GF-D8 (cell line): ENCODE measurements around the gene GNB5.
"Not testable (repeated sequence)": the region's sequence is repeated elsewhere in the genome, so short reads cannot be mapped to it uniquely, and the experiment has no call there.

ENCODE experiments used
- DNase-seq: peaks from one replicate; lab custom pipeline; 2025; lab: John Stamatoyannopoulos, UW

Gene GNB5

GRCh38 chr15:52206446-52206845, 15.3 kb upstream of the GNB5 start:
- DNase-seq, result no peak

DNA sequence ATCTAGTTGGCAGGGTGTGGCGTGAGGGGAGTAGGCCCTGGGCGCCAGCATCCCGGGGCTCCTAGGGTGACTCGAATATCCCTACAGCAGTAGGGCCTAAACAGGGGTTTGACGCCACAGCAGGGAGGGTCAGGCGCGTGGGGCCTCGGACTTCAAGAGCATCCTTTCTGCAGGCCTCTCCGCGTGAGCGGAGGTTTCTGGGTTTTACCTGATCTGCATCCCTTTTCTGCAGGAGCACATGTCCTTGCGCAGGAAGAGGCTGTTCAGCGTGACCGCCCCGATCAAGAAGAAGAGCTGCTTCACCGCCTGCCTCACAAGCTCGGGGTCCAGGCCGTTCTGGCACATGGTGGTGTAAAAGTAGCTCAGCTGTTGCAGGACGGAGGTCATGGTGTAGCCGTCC, 13.5 kb upstream of the GNB5 start:
- no peak for DNase-seq

- no peak for DNase-seq
These were observed 9.7 kb upstream of the GNB5 start for GRCh38 chr15:52200831-52201365.

- DNase-seq, result no peak
These were observed 8.1 kb upstream of the GNB5 start for GRCh38 chr15:52199271-52199670.

DNA sequence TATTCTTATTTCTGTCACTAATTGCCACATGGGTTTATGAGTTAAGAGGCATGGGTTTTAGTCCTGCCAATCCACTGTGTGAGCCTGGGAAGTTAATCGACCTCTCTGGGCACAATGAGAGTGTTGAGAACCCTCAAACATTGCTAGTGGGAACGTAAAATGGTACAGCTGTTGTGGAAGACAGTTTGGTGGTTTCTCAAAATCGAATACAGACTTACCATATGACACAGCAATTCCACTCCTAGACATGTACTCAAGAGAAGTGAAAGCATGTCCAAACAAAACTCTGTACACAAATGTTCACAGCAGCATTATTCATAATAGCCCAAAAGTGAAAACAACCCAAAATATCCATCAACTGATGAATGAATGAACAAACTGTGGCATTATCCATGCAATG, 5.7 kb upstream of the GNB5 start:
- no peak for DNase-seq

GRCh38 chr15:52193791-52194190, 2.6 kb upstream of the GNB5 start:
- DNase-seq, result no peak

DNA sequence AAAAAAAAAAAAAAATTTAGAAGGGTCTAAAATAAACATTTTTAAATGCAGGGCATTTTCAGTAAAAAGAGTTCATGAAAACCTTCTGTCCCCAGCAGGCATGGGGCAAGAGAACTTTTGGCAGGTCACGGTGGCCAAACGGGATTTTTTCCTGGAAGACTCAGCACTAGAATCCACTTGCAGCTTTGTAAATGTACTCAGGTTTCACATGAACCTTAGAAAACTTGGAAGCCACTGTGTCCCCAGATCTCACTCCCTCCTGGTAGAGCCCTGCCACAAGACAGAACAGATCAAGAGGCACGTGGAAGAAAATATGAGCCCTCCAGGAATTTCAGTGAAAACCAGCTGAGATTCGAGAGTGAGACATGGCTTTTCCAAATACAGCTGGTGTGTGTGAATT, 2.1 kb upstream of the GNB5 start:
- no peak for DNase-seq

DNA sequence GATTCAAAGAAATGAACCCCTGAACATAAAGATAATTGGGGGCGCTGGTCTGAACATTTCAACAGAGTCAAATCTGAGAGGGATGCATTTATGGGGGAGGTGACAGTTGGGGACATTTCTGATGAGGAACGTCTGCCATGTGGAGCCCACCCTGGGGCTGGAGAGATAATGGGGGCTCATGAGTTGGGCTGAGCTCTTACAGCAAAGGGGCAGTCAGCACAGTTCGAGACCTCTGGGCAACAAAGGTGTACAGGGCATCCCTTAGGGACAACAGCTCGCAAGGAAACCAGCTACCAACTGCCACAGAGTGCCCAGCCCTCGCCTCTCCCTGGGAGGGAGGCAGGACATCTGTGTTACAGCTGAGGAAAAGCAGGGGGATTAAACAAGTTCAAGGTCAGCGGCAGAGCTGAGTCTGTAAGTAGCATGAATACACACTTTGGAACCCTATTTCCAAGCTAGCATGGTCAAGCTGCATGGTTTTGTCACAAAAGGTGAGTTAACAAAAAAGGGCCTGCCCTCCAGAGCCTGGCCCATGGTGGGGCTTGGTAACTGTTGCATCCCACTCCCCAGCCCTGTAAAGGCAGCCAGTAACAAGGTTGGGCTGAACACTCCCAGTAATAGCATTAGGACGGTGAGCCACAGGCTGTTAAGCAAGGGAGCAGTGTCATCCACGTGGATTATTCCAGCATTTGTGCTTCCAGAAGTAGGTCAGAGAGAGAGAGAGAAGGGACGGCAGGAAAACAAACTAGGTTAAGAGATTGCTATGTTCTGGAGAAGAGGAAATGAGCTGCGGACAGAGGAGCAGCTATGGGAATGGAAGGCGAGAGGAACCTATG, 4.3 kb downstream of the GNB5 start:
- DNase-seq, result no peak

DNA sequence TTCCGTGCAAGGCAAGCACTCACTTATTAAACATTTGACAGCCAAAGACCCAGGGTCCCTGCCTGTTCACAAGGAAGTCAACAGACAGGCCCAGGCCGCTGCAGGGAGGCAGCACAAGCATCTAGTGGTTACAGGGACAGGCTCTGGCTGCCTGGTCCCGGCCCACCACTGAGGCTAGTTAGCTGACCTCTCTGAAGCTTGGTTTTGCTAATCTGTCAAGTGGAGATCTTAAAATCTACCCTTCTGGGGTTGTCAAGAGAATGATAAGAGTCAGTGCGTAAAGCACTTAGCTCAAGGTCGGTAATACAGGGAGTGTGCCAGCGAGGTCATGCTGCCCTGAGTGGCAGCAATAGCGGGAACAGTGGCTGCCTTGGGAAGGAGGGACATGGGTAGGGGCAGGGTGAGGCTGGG, 6.0 kb downstream of the GNB5 start:
- DNase-seq, result no peak

DNA sequence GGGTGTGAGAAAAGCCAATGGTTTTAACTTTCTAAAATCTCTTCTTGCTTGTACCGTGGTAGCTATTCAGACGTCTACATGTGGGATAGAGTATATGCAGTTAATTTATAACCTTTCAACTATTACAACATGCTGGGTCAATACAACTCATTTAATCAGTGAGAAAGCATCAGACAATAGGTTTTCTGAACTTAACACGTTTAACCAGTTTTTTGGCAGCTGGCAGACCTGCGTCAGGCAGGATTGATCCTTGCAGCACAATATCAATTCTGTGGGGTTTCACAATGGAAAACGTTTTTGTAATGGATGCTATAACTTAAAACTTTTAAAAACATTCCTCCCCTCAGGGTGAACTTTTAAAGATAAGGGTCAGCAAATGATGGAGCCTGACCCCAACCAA, 6.5 kb downstream of the GNB5 start:
- no peak for DNase-seq

DNA sequence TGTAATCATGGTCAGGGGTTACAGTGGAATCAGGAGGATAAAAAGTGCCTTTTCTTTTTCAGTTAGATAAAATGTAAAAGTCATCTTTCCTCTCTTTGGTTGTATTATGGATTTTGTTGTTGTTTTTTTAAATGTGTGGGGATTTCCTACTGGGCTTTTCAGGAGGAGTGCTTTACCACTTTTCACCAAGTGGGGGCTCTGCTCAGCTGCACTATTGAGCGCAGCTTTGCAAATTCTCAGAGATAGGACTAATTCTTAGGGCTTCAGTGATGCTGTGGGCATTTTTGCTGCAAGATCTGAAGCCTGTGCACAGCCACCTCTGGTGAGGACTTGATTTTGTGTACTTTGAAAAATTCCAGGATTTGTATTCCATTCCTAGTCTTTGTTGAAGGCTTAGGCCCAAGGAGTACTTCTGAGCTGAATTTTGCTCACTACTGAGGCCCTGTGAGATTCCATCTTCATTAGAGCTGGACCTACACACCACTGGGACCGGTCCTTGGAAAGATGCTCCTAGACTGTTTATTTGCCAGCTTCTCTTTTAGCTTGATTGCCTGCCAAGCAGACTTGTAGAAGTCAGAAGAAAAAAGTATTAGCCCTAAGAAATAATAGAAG, 7.5 kb downstream of the GNB5 start:
- DNase-seq, result no peak

DNA sequence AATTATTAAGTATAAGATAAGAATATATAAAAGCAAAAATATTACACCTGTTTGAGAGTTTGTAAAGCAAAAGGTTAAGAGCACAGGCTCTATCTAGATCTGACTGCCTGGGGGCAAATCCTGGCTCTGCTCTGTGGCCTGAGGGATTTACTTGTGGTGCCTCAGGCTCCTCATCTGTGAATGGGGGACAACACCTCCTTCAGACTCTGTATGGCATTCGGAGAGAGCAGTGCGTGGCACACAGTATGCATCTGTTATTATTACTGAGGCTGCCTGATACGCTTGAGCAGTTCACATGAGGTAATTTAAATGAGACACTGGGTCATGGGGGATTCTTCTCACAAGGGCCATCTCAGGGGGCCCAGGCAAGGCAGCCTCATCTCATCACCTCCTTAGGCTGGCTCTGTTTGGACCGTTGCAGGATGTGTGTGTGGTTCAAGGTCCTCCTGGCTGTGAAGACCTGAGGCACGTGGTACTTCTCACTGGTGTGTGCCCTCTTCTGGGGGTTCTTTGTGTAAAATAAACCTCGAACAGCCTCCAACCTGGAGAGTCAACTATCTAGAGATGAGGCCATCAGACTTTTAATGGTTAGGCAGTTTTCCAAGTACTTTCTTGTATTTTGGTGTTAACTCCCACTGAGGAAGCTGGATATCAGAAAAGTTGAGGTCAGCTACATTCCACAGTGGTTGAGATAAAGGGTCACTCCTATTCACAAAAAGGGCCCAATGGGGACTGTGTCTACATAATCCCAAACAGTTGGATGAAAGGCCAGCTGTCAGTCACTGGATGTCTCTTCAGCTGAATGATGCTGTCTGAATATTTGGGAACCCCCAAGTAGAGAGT, 9.0 kb downstream of the GNB5 start:
- DNase-seq, result no peak

DNA sequence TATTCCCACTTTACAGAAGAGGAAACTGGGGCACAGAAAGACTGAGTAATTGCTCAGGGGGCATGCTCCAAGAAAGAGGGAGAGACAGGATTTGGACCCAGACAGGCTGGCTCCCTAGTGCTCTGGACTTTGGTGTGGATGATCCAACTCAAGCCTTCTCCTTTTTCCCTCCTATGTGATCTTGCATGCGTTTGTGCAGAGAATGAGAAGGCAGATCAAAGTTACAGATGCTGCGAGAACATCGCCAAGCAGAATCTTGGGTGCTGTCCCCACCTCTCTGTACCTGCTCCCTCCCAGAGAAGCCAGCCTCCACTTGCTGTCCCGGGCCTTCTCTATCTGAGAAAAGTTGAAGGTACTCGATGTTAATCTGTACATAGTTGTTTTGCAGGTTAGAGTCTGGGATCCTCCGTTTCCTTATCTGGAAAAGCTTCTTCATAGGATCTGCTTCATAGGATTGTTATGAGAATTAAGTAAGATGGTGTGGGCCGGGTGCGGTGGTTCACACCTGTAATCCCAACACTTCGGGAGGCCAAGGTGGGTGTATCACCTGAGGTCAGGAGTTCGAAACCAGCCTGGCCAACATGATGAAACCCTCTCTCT, 10.2 kb downstream of the GNB5 start:
- DNase-seq, result no peak

GRCh38 chr15:52180196-52180835, 10.9 kb downstream of the GNB5 start:
- DNase-seq, result no peak

DNA sequence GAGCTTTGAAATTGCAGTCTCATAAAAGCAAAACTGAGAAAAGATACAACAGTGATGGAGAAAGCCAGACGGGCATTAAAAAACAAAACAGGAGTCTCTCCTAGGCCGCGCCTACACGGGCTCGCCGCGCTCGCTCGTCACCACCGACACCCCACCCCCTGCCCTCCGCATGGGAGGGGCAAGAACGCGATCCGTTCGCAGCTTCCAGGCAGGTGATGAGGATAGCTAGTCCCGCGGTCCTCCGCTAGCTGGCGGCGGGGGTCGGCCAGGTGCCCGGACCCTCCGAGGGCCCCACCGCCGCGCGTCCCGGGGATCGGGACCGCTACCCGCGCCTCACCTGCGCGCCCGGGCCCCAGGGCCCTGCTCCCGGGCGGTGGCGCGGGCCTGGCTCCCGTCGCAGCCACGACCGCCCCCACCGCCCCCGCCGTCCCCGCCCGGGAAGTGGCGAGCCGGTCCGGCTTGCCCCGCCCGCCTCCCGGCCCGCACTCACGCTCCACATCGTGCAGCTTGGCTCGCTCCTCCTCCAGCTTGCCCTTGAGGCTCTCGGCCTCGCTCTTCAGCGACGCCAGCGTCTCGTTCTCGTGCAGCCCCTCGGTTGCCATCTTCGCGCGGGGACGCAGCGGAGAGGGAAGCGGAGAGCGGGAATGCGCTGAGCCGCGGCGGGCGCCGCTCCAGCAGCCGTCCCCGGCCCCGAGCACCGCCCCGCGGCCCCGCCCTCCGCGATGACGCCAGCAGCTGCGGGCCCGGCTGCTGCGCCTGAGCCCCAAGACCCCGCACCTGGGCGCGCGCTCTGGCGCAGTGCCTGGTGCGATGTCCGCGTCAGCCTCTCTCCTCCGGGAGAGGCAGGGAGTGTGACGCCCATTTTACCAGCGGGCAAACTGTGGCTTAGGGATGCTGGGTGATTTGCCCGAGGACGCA, 11.7 kb downstream of the GNB5 start:
- DNase-seq, result no peak

DNA sequence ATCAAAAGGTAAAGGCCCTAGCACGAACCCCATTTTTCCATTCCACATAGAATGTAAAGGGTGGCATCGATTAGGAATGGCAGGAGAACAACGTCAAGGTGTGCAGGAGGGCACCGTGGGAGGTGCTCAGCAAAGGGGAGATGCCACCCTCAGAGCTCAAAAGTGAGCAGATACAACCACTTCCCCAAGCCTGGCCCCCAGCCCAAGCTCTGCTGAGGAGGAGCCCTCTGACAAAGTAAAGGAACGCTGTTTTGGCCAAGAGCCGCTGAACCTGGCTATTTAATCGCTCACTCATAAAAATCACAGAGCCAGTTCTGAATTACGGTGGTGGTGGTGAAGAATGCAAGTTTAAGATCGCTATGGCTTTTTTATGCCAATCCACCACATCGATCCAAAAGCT, 12.4 kb downstream of the GNB5 start:
- DNase-seq, result no peak

DNA sequence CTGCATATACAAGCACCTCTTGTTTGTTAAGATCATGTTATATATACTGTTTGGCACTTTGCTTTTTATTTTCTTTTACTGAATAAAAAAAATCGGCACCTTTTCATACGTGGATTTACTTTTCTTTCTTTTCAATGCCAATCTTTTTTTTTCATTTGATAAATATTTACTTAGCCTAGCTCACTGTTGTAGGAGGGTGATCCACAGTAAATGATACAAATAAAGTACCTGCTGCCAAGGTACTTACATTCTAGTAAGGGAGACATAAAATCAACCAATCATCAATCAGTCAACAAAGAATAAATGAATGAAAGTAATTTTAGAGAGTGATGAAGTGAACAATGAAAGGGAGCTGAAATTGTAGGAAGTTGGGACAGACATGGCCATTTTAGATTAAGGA, 18.3 kb downstream of the GNB5 start:
- DNase-seq, result no peak

- no peak for DNase-seq
These were observed 19.4 kb downstream of the GNB5 start for GRCh38 chr15:52171807-52172206.

DNA sequence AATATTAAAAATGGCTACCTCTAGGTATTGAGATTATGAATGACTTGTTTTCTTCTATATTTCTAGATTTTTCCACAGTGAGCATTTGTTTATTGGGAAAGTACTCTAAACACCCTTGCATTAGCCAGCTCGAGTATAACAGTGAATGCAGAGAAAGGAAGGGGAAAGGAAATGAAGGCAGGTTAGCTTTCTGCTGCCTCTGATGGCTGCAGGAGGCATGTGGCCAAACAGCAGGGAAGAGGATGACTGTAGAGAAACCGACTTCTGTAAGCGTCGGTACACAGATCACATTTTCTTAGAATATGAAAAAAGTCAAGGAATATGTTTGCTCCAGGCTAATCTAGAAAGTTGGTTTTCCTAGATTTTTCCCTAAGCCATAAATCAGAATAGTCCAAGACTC, 19.8 kb downstream of the GNB5 start:
- no peak for DNase-seq

- not testable (repeated sequence) for DNase-seq
These were observed 21.0 kb downstream of the GNB5 start for GRCh38 chr15:52170199-52170598.
